Liver (tissue), 9 donors: ENCODE data around the gene LPXN. TPM values are rescaled to one million over a fixed set of nuclear protein-coding genes. Genes with fewer than 3 reads are reported as not detected.

Experiments
- DNase-seq: peaks from one replicate; pipeline ENCODE4 v3.0.0-alpha.2; 2017; ENCODE audit warnings: low spot score
- H3K27ac ChIP-seq, 2 donors: one replicate each; pipeline ENCODE4 v1.7.0; 2013; ENCODE audit warnings: inconsistent platforms in 2 of 2, low read length in 2 of 2, control low read depth in 1 of 2, low read depth in 1 of 2, mild to moderate bottlenecking in 1 of 2
- H3K27me3 ChIP-seq, 4 donors: one replicate each; pipeline versions ENCODE4 v1.6.1 to v1.7.0; 2013; ENCODE audit warnings: low read length in 3 of 4, inconsistent platforms in 1 of 4, mild to moderate bottlenecking in 1 of 4, moderate library complexity in 1 of 4; ENCODE audit not compliant: control insufficient read depth in 4 of 4, insufficient read depth in 4 of 4
- H3K36me3 ChIP-seq, 4 donors: one replicate each; pipeline versions ENCODE4 v1.6.1 to v1.7.0; 2013; ENCODE audit warnings: low read length in 3 of 4, mild to moderate bottlenecking in 3 of 4, low read depth in 1 of 4, moderate library complexity in 1 of 4; ENCODE audit not compliant: control insufficient read depth in 4 of 4, insufficient read depth in 3 of 4
- H3K4me1 ChIP-seq, 4 donors: one replicate each; pipeline versions ENCODE4 v1.6.1 to v1.7.0; 2013; ENCODE audit warnings: low read length in 3 of 4, mild to moderate bottlenecking in 3 of 4, moderate library complexity in 1 of 4; ENCODE audit not compliant: control insufficient read depth in 4 of 4, insufficient read depth in 4 of 4
- H3K4me3 ChIP-seq, 3 donors: one replicate each; pipeline versions ENCODE4 v1.6.1 to v1.7.0; 2013; ENCODE audit warnings: low read length in 3 of 3, control low read depth in 1 of 3, low read depth in 1 of 3, mild to moderate bottlenecking in 1 of 3
- H3K9ac ChIP-seq, 2 donors: one replicate each; pipeline ENCODE4 v1.7.0; 2013; ENCODE audit warnings: low read length in 2 of 2, mild to moderate bottlenecking in 2 of 2, moderate library complexity in 2 of 2, control low read depth in 1 of 2, low read depth in 1 of 2
- H3K9me3 ChIP-seq, 4 donors: one replicate each; pipeline versions ENCODE4 v1.6.1 to v1.7.0; 2013; ENCODE audit warnings: low read length in 3 of 4; ENCODE audit not compliant: control insufficient read depth in 4 of 4
- ATF3 ChIP-seq: IDR thresholded peaks from 2 replicates; pipeline ENCODE4 v1.6.1; 2016; ENCODE audit warnings: antibody characterized with exemption
- EGR1 ChIP-seq, 2 donors: IDR thresholded peaks; 2 replicates each; pipeline ENCODE4 v1.6.1; 2016 to 2018; ENCODE audit warnings: antibody characterized with exemption in 2 of 2, low read depth in 2 of 2
- FOXA1 ChIP-seq: IDR thresholded peaks from 2 replicates; pipeline ENCODE4 v1.6.1; 2016; ENCODE audit warnings: antibody characterized with exemption
- FOXA2 ChIP-seq: IDR thresholded peaks from 2 replicates; pipeline ENCODE4 v1.6.1; 2016; ENCODE audit warnings: antibody characterized with exemption
- GABPA ChIP-seq, 2 donors: IDR thresholded peaks in 1 of 2; conservative IDR thresholded peaks in 1 of 2; 2 replicates each; pipeline ENCODE4 v1.6.1; 2016; ENCODE audit warnings: antibody characterized with exemption in 2 of 2, mild to moderate bottlenecking in 1 of 2, moderate library complexity in 1 of 2
- HNF4A ChIP-seq, 2 donors: conservative IDR thresholded peaks; 2 replicates each; pipeline ENCODE4 v1.6.1; 2016; ENCODE audit warnings: antibody characterized with exemption in 2 of 2, mild to moderate bottlenecking in 2 of 2
- HNF4G ChIP-seq: IDR thresholded peaks from 2 replicates; pipeline ENCODE4 v1.6.1; 2016; ENCODE audit warnings: antibody characterized with exemption
- JUND ChIP-seq, 2 donors: IDR thresholded peaks; 2 replicates each; pipeline ENCODE4 v1.6.1; 2016; ENCODE audit warnings: antibody characterized with exemption in 2 of 2
- MAX ChIP-seq: IDR thresholded peaks from 2 replicates; pipeline ENCODE4 v1.6.1; 2016; ENCODE audit warnings: antibody characterized with exemption
- NR2F2 ChIP-seq: IDR thresholded peaks from 2 replicates; pipeline ENCODE4 v1.6.1; 2016; ENCODE audit warnings: antibody characterized with exemption
- RAD21 ChIP-seq, 2 donors: IDR thresholded peaks; 2 replicates each; pipeline ENCODE4 v1.6.1; 2016; ENCODE audit warnings: antibody characterized with exemption in 2 of 2, mild to moderate bottlenecking in 2 of 2
- RXRA ChIP-seq, 2 donors: IDR thresholded peaks; 2 replicates each; pipeline ENCODE4 v1.6.1; 2017 to 2018; ENCODE audit warnings: antibody characterized with exemption in 2 of 2, mild to moderate bottlenecking in 1 of 2
- TAF1 ChIP-seq: conservative IDR thresholded peaks from 2 replicates; pipeline ENCODE4 v1.6.1; 2016; ENCODE audit warnings: antibody characterized with exemption, mild to moderate bottlenecking
- YY1 ChIP-seq: IDR thresholded peaks from 2 replicates; pipeline ENCODE4 v1.6.1; 2016; ENCODE audit warnings: antibody characterized with exemption, mild to moderate bottlenecking
- WGBS: extraction: QIAGEN DNeasy Blood & Tissue Kit; methylation state at CpG from one replicate; pipeline ENCODE4 v1.1.7; 2013; 5-methylcytosine and 5-hydroxymethylcytosine counted together
- polyA plus RNA-seq, 2 donors: library from polyadenylated mRNA; stranded (reverse) in 1 of 2; unstranded in 1 of 2; fragments of 200-250 nt in 1 of 2; fragments of >200 nt in 1 of 2; fragmentation: Nextera tagmentation in 1 of 2; extraction: Ambion mirVana in 1 of 2; gene quantifications; one replicate each; pipeline versions ENCODE4 v1.2.1 to v1.2.3, GENCODE V29; 2013 to 2015
- total RNA-seq, 2 donors: library from RNA; depleted of rRNA; stranded (reverse); fragments of >200 nt; gene quantifications; one replicate each; pipeline ENCODE4 v1.2.3, GENCODE V29; 2014
- TF ChIP-seq, protein P1 (sequence below): fragments of 150-350 bp; IDR thresholded peaks from 2 replicates; pipeline ENCODE4 v1.5.1; 2017; ENCODE audit warnings: improper control_type of control experiment, low read depth, low read length; ENCODE audit not compliant: missing input control
- TF ChIP-seq, protein P2 (sequence below): IDR thresholded peaks from 2 replicates; pipeline ENCODE4 v1.6.1; 2016; ENCODE audit warnings: antibody characterized with exemption
- donor health status: healthy.
- donor health status: healthy.
- donor health status: healthy.
- donor health status: healthy.
- donor health status: healthy.

LPXN gene
- total and polyA plus RNA-seq, 4 donors = 3.7 to 6.2 (median 4.7) TPM

DNA sequence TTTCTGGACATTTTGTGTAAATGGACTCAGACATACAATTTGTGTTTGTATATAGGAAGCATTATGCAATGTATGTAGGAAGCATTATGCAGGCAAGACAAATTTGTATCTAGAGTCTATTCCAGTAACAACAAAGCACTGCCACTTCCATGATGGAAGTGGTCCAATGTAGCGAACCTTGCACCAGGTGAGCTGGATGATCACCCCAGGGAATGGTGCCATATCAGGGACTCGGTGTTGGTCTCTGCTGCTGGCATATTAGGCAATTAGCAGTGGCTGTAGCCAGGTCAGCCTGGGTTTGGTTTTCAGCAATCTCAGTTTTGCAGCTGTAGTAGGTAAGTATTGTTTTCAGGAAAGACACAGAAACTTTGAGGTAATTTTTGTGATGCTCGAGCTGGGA, 16.0 kb upstream of the LPXN start (continued):
- TF ChIP-seq, protein P1, sequence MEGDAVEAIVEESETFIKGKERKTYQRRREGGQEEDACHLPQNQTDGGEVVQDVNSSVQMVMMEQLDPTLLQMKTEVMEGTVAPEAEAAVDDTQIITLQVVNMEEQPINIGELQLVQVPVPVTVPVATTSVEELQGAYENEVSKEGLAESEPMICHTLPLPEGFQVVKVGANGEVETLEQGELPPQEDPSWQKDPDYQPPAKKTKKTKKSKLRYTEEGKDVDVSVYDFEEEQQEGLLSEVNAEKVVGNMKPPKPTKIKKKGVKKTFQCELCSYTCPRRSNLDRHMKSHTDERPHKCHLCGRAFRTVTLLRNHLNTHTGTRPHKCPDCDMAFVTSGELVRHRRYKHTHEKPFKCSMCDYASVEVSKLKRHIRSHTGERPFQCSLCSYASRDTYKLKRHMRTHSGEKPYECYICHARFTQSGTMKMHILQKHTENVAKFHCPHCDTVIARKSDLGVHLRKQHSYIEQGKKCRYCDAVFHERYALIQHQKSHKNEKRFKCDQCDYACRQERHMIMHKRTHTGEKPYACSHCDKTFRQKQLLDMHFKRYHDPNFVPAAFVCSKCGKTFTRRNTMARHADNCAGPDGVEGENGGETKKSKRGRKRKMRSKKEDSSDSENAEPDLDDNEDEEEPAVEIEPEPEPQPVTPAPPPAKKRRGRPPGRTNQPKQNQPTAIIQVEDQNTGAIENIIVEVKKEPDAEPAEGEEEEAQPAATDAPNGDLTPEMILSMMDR = no peak
- TF ChIP-seq NR2F2 = no peak
- peak in 1 of 2 donors; percentile 43 for TF ChIP-seq EGR1 (IDR thresholded peaks at IDR 0.05; ENCODE audit: low read depth in 2 of 2)

- TF ChIP-seq NR2F2 (no peak), HNF4A (conservative IDR thresholded peaks at IDR 0.05) (no peak), HNF4G (no peak), ATF3 (no peak), RXRA (IDR thresholded peaks at IDR 0.05) (no peak), FOXA1 (no peak), YY1 (no peak), TAF1 (no peak), JUND (IDR thresholded peaks at IDR 0.05) (no peak), EGR1 (IDR thresholded peaks at IDR 0.05; ENCODE audit: low read depth in 2 of 2) (no peak), FOXA2 (no peak), RAD21 (IDR thresholded peaks at IDR 0.05) (no peak)
- TF ChIP-seq, protein P1 = no peak
- 84% methylated on average over 2 of the region's 2 CpGs for WGBS
- DNase-seq = no peak
- Histone ChIP-seq H3K9me3 (no peaks in the 10 kb centered on the region), H3K27ac (no peak overlapping the region), H3K36me3 (peaks cover 0 to 3% (median 0%) of the 10 kb centered on the region in 4 donors), H3K4me1 (peaks cover 0 to 19% (median 14%) of the 10 kb centered on the region in 4 donors), H3K4me3 (no peak overlapping the region), H3K9ac (no peak overlapping the region), H3K27me3 (no peaks in the 10 kb centered on the region)
These were observed 11.3 kb upstream of the LPXN start for GRCh38 chr11:58586998-58587397.

GRCh38 chr11:58582437-58582836, 6.8 kb upstream of the LPXN start:
- TF ChIP-seq HNF4A (conservative IDR thresholded peaks at IDR 0.05) (peak; percentile 21 to 55), NR2F2 (no peak), YY1 (no peak), RAD21 (IDR thresholded peaks at IDR 0.05) (no peak)
- Histone ChIP-seq H3K36me3 (peaks cover 0 to 3% (median 0%) of the 10 kb centered on the region in 4 donors), H3K27ac (no peak overlapping the region), H3K4me1 (peaks cover 0 to 36% (median 25%) of the 10 kb centered on the region in 4 donors), H3K27me3 (no peaks in the 10 kb centered on the region), H3K9ac (no peak overlapping the region), H3K4me3 (no peak overlapping the region), H3K9me3 (no peaks in the 10 kb centered on the region)
- DNase-seq = no peak
- 90% methylated on average over 1 of the region's 1 CpG for WGBS

- H3K9ac ChIP-seq = peak overlapping the region; percentile 87 to 97
- peaks cover 0 to 50% (median 42%) of the 10 kb centered on the region in 4 donors for H3K4me1 ChIP-seq
- DNase-seq = no peak
- WGBS = 6% methylated on average over 2 of the region's 2 CpGs
- no peaks in the 10 kb centered on the region for H3K9me3 ChIP-seq
- H3K27ac ChIP-seq = peak overlapping the region; percentile 95 to 99
- H3K4me3 ChIP-seq = peak overlapping the region in 2 of 3 donors; percentile 89 to 94
- H3K27me3 ChIP-seq = no peaks in the 10 kb centered on the region
- no peaks in the 10 kb centered on the region for H3K36me3 ChIP-seq
- TF ChIP-seq RAD21 (IDR thresholded peaks at IDR 0.05) (no peak), TAF1 (no peak), FOXA1 (no peak), EGR1 (IDR thresholded peaks at IDR 0.05; ENCODE audit: low read depth in 2 of 2) (no peak), YY1 (no peak), ATF3 (no peak), MAX (no peak), GABPA (IDR thresholded peaks at IDR 0.05 in 1 of 2, conservative IDR thresholded peaks at IDR 0.05 in 1 of 2) (no peak)
- TF ChIP-seq, protein P2, sequence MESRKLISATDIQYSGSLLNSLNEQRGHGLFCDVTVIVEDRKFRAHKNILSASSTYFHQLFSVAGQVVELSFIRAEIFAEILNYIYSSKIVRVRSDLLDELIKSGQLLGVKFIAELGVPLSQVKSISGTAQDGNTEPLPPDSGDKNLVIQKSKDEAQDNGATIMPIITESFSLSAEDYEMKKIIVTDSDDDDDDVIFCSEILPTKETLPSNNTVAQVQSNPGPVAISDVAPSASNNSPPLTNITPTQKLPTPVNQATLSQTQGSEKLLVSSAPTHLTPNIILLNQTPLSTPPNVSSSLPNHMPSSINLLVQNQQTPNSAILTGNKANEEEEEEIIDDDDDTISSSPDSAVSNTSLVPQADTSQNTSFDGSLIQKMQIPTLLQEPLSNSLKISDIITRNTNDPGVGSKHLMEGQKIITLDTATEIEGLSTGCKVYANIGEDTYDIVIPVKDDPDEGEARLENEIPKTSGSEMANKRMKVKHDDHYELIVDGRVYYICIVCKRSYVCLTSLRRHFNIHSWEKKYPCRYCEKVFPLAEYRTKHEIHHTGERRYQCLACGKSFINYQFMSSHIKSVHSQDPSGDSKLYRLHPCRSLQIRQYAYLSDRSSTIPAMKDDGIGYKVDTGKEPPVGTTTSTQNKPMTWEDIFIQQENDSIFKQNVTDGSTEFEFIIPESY = no peak
- TF ChIP-seq, protein P1 = no peak
These were observed 4.7 kb upstream of the LPXN start for GRCh38 chr11:58580311-58580710.
